DMS53 treated with DMSO at 0.1 percent for 48 hours (cell line): Measurements from ENCODE around the gene TAF4B.
"Not testable (repeated sequence)": the region's sequence is repeated elsewhere in the genome, so short reads cannot be mapped to it uniquely, and the experiment has no call there.

Experiments used
- DNase-seq: peaks from one replicate; lab custom pipeline; 2025; ENCODE audit not compliant: unreplicated experiment; lab: John Stamatoyannopoulos, UW

TAF4B gene

DNA sequence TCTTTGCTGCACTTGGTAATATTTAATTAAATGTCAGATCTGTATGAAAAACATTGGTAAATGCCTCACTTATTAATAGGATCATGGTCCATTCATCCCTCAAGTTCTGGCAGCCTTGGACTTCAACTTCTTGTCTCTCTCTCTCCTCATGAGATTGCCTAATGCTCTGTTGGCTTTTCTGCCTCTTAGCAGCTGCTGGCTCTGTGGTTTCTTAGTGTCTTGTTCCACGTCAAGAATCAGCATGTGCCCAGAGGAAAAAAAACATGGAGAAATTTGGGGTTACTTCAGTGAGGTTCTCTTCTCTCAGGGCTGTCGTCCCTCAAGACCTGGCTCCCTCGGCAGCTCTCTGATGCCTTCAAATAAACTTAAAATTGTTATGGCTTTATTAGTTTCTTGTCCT, 75.4 kb downstream of the TAF4B start:
- no peak for DNase-seq

DNA sequence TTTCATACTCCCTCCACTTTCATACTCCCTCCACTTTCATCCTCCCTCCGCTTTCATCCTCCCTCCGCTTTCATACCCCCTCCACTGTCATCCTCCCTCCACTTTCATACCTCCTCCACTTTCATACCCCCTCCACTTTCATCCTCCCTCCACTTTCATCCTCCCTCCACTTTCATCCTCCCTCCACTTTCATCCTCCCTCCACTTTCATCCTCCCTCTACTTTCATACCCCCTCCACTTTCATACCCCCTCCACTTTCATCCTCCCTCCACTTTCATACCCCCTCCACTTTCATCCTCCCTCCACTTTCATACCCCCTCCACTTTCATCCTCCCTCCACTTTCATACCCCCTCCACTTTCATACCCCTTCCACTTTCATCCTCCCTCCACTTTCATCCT, 77.0 kb downstream of the TAF4B start:
- DNase-seq, result not testable (repeated sequence)

DNA sequence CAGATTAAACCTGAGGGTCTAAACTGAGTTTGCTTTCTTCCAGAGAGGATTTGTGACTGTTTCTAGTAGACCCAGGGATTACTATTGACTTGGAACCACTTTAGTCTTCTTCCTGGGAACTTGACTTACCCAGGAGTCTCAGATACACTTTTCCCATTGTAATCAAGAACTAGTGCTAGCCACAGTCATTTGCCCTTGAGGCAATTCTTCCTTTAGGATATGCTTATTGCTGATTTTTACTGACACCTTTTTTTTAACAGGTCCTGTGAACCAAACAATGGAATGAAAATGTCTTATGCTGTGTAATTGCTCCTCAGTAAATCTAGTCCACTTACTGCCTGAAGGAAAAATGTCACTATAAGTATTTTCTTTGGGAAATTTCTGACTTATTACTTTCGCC, 78.3 kb downstream of the TAF4B start:
- DNase-seq, result no peak

DNA sequence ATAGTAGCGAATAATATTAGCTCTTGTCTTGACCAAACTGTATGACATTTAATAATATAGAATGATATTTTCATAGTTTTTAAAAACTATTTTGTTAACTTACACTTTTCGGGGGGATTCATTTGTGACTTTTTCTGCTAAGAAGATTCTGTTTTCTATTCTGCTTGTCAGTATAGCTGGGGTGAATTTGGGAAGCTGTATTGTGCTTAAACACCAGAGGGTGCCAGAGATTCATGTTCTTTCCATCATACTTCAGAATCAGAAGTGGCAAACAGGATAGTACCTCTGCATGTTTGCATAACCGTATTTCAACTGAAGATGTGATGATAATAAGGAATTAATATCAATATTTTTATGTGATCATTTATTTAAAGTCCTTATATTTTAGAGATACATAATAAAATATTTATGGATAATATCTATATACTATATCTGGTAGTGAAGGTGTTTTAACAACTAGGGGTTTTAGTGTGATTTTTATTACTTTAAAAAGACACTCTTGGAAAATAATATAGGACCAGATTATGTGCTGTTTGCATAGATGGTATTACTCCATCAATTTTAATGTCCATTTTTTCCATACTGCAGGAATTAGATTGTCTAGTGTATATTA, 81.0 kb downstream of the TAF4B start:
- peak; percentile 23 for DNase-seq

DNA sequence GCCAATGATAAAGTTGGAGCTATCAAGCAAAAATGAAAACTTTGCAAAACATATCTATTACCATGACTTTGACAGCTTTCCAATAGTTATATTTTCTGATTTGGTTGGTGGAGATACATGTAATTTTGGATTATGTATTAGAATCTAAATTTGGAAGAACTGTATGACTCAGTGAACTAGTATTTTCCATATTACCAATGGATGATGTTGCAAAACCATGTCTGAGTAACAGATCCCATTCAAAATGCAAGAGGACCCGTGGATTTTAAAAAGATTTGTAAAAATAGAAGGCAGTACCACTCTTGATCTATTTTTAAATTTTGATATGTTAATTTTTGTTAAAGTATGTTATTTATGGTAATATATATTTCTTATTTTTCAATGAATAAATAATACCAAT, 83.0 kb downstream of the TAF4B start:
- no peak for DNase-seq

DNA sequence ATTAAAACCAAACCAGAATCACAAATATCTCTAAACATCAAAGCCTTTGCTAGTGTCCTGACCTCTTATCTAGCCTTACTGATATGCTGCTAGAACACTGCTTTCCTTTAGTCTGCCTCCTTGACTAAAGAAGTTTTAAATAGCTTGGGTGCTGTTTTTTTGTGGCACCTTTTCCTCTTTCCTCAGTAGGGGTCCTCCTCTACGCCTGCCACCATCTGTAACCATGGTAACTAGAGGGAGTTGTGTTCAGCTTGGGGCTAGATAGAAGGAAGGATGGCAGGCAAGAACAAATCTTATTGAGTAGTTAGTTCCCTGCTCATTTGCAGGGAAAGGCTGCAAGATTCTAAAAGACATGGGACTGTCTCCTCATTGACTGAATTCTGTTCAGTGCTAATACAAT, 86.0 kb downstream of the TAF4B start:
- no peak for DNase-seq

DNA sequence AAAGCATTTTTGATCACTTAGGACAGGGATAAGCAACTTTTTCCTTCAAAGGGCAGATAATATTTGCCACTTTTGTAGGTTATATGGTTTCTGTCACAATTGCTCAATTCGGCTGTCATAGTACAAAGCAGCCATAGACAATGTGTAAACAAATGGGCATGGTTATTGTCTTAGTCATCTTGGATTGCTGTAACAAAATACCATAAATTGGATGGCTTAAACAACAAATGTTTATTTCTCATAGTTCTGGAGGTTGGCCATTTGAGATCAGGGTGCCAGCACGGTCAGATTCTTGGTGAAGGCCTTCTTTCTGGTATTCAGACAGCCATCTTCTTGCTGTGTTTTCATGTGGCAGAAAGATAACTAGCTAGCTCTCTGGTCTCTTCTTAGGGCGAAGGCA, 91.2 kb downstream of the TAF4B start:
- no peak for DNase-seq

DNA sequence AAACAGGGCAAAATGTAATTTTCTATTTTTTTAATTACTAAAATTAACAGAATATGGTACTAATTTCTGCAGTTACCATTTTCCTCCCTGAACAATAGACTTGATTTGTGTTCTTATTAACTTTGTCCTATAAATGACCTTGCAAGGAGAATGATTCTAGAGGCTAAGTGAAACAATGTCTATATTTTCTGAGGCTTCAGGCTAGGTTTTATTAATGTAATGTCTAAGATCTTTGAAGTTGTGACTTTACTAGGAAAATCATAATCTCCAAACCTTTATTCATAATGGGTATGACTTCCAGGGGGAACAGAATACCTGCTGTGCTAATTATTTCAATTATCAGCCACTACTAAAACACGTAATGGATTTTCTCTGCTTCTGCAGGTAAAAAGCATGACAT, 94.4 kb downstream of the TAF4B start:
- no peak for DNase-seq

DNA sequence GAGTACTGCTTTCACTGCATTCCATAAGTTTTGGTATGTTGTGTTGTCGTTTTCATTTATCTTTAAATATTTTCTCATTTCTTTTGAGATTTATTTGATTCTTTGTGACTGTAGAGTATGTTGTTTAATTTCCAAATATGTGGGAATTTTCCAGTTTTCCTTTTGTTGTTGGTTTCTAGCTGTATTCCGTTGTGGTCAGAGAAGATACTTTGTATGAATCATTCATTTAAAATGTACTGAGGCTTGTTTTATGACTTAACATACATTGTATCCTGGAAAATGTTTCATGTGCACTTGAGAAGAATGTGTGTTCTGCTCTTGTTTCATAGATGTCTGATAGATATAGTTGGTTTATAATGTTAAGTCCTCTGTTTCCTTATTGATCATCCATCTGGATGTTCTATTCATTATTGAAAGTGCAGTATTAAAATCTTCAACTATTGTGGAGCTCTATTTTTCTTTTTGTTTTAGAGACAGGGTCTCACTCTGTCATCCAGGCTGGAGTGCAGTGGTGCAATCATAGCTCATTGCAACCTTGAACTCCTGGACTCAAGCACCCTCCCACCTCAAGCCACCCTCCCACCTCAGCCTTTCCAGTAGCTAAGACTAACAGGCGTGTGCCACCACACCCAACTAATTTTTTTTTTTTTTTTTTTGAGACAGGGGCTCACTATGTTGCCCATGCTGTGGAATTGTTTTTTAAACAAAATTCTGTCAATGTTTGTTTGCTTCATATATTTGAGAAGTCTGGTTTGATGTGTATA, 96.8 kb downstream of the TAF4B start:
- no peak for DNase-seq

DNA sequence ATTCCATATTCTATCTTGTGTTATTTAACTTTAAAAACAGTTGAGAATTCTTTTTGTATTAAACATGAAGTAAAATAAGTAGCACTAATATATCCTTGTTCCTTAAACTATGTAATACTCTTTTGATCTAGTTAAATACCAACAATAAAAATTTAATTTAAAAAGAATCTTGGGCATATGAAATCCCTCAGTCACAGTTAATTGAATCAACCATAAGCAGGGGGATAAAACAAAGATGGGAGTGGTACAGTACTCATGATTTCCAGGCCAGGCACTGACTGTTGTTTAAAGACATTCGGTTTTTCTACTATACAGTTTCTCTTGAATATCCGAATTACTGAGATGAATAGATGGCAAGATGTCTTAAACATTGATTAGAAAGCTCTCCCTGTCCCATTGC, 99.5 kb downstream of the TAF4B start:
- DNase-seq, result no peak

DNA sequence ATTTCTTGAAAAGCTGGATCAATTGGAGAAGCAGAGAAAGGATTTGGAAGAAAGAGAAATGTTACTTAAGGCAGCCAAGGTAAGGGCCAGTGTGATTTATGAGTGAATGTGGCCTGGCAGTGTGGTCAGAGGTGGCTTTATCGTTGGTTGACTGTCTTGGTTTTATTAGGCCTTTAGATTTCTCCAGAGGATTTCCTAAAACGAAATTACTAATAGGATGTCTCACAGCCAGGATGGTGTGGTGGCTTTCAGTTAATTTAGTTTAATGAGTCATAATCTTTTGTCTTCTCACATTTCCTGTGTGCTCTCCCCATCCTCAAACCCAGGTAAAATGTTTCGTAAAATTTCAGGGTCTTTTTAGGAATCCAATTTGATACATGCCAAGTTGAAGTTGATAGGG, 100.8 kb downstream of the TAF4B start:
- no peak for DNase-seq

DNA sequence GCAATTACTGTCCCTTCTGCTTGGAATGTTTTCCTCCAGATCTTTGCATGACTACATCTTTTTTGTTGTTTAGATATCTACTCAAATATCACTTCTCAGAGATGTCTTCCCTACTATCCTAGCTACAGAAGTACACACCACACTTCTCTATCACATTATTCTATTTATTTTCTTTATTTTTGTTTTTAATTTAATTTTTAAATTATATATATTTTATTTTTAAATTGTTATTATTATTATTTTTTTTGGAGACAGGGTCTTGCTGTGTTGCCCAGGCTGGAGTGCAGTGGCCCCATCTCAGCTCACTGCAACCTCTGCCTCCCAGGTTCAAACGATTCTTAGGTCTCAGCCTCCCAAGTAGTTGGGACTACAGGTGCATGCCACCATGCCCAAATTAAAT, 106.7 kb downstream of the TAF4B start:
- DNase-seq, result no peak

DNA sequence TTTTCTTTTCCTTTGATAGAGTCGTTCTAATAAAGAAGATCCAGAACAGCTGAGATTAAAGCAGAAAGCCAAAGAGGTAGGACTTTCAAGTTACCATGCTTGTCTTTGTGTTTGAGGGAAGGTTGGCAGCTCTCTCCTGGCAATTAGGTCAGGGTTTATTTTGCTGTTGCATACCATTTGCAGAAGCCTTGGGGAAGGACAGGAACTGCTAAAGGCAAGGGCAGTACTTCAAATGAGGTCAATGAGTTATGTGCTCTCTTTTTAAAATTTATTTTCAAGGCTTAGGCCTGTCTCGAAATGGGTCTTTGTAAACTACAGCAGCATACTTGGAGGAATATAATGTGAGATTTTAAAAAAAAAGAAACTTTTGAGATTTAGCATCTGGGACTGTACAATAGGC, 108.9 kb downstream of the TAF4B start:
- no peak for DNase-seq

DNA sequence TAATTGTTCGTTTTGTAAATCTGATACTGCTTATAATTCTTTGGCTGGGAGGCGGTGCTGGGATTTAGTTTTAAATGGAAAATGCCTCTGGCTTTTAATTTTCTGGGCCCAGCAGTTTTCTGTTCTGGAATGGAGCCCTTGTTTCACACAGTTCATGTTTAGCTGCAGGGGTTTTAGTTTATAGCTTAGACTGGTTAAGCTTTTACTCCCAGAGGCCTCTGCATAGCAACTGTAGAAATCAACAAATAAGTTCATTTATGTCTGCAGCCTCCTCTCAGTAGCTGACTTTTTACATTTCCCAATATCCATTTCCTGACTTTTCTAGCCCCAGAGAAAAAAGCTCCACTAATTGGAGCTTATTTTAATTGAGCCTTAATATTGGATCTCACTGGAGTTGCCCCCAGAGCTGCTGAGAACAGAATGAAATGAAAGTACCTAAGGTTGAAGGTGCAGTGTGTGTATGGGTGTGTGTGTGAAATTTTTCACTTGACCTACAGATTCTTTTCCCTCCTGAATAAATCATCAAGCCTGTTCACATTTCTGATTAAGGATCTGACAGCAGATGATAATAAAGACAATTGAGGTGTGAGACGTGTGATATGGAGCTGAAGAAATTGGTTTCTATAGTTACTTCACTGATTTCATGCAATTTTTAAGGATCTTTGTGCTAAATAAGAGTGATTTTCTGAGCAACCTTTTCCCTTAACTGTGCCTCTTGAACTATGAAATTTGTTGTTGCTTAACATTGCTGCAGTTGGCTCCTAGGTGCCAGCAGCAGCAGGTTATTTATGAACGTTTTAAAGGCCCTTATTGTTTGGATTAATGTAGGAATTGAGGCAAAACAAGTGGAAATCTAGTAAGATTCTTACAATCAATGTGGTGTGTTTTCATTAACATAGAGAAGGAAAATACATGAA, 109.6 kb downstream of the TAF4B start:
- no peak for DNase-seq

DNA sequence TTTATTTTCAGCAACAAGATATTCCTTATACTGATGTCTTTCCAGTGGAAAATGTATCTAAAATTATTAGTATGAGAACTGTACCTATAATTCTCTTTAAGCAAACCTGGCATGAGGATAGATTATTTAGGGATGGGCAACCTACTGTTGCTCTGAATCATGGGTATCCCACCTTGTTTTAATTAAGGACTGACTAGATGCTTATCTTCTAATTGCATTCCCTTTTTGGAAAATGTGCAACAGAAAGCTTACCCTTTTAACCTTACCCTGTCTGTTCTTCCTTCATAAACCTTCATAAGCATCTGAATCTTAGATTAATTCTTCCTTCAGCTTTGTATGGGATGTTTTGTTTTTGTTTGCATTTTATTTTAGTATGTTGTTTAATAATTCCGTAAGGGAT, 110.3 kb downstream of the TAF4B start:
- no peak for DNase-seq

DNA sequence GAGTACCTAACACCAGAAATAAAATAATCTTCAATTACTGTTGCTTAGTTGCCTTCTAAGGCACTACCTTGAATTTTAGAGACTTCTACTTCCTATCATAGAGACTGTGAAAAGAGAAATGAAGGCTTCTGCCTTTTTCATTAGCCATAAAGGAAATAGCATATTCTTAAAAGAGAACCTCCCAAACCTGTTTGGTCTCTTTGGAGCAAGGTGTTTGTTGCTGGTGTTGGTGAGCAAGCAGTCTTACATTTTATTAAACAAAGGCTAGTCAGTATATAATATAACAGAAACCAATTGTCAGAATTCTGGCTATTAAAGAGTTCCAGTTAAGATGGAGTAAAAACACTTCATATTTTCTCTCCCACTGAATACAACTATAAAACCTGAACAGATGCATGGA, 116.4 kb downstream of the TAF4B start:
- peak; percentile 48 for DNase-seq

DNA sequence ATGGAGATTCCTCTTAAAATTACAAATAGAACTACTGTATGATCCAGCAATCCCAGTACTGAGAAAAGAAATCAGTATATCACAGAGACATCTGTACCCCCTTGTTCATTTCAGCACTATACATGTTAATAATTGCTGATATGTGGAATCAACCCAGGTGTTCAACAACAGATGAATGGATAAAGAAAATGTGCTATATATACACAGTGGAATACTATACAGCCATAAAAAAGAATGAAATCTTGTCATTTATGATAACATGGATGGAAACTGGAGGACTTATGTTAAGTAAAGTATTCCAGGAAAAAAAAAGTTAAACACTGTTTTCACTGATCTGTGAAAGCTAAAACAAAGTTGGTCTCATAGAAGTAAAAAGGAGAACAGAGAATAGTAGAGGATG, 124.7 kb downstream of the TAF4B start:
- DNase-seq, result no peak

DNA sequence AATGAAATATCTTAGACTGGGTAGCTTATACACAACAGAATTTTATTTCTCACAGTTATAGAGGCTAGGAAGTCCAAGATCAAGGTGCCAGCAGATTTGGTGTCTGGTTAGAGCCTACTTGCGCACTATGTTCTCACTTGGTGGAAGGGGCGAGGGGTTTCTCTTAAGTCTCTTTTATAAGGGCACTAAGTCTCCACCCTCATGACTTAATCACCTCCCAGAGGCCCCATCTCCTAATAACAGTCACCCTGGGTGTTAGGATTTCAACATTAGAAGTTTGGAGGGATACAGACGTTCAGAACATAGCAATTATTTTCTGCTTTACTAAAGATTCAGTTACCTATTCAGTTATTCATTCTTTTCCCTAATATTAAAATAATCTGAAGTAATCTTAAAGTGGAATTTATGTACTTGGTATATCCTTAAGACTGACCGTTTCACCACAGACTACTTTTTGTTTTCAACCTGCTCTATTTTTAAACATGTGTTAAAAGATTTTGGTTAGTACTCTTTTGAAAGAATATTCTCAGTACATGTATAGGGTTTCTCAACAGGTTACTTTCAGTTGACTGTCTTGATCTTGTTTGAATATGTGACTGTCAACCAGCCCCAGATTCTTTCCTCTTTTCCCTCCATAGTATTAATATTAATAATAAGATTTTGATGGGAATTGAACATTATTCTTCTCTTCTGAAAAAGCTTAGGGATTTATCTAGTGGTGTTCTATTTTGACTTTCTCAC, 130.0 kb downstream of the TAF4B start:
- DNase-seq, result no peak

DNA sequence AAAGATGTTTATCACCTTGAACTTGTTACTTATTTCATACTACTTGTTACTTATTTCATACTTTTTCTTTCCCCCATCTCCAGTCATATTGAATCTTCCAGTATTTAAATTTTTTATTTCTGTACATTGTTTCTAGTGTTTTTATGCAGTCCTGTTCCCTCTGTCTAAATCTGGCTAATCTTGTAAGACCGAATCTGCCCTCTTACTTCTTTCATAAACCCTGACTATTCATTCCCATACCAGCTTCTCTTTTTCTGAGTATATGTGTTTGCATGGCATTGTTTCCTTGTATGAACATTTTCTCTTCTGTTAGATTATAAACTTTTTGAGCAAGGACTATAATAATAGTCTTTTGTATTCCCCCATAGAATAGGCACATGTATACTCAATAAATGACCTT, 131.7 kb downstream of the TAF4B start:
- no peak for DNase-seq

DNA sequence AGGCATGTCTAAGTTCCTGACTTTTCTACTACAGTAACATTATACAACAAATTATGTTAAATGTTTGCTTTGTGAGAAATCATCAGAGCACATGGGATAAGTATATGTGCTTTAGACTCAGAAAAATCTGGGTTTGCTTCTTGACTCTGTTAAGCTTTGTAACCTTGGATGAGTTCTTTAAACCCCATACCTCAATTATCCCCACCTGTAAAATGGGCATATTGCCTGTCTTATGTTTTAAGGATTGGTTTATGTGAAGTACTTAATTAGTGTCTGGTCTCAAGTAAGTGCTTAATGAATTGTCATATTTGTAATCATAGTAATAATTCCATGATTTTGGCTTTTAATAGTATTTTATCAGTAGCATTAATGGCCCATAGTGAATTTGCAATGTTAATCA, 135.8 kb downstream of the TAF4B start:
- DNase-seq, result no peak

DNA sequence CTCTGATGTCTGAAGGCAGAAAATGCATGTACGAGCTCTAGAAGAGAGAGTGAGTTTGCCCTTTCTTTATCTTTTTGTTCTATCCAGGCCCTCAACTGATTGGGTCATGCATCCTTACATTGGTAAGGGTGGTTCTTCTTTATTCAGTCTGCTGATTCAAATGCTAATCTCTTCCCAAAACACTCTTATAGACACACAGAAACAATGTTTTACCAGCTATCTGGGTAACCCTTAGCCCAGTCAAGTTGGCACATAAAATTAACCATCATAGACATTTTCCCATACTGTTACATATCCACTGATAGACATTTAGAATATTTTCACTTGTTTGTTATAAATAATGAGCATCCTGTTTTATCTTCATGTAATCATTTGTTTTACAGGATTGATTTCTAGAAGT, 141.2 kb downstream of the TAF4B start:
- DNase-seq, result no peak
